Stimulated activated CD4-positive, alpha-beta T cell treated with anti-CD3 and anti-CD28 coated beads, Interleukin-12 subunit alpha, Interleukin-12 subunit beta, amount 100 ng/mL, for 48 hours (primary cell): ENCODE results near the gene PCDHGA2.
"Not testable (repeated sequence)": the region's sequence is repeated elsewhere in the genome, so short reads cannot be mapped to it uniquely, and the experiment has no call there.

Source experiments
- DNase-seq, 3 donors: peaks; one replicate each; pipeline ENCODE4 v3.0.0-alpha.2; 2020; ENCODE audit warnings: low read depth in 2 of 3, low spot score in 1 of 3

The PCDHGA2 gene

DNA sequence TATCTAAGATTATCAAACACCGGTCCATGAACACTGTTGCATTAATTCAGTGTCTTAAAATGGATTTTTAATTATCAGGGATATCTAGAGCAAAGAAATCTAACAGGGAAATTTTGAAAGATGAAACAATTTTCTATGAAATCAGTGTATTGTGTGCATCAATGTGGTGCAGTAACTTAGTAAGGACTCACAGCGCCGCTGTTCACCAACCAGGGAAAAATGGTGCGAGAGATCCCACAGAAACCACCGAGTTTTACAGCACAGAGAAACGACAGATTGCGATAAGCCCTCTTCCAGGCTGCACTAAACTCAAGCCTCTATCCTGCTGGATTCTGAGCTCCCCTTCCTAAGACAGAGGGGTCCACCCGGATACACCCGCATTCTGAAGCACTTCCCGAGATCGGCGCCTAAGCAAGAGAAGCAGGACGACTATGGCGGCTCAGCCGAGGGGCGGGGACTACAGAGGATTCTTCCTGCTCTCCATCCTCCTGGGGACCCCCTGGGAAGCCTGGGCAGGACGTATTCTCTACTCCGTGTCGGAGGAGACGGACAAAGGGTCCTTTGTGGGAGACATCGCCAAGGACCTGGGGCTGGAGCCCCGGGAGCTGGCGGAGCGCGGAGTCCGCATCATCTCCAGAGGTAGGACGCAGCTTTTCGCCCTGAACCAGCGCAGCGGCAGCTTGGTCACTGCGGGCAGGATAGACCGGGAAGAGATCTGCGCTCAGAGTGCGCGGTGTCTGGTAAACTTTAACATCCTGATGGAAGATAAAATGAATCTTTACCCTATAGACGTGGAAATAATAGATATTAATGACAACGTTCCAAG is 44.1 kb downstream of the PCDHGA2 start, which contains the start of gene PCDHGA7:
PCDHGA7 (plus strand) TSS at position 274 of the 826 bp plus-strand sequence; CDS start at position 432, 158 bp downstream.
- no peak for DNase-seq

DNA sequence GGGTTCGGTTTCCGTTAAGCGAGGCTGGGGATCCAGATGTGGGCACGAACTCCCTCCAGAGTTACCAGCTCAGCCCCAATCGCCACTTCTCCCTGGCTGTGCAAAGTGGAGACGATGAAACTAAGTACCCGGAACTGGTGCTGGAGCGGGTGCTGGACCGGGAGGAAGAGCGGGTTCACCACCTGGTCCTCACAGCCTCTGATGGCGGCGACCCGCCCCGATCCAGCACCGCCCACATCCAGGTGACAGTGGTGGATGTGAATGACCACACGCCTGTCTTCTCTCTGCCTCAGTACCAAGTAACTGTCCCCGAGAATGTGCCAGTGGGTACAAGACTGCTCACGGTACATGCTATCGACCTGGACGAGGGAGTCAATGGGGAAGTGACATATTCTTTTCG is 44.8 kb downstream of the PCDHGA2 start:
- no peak for DNase-seq

DNA sequence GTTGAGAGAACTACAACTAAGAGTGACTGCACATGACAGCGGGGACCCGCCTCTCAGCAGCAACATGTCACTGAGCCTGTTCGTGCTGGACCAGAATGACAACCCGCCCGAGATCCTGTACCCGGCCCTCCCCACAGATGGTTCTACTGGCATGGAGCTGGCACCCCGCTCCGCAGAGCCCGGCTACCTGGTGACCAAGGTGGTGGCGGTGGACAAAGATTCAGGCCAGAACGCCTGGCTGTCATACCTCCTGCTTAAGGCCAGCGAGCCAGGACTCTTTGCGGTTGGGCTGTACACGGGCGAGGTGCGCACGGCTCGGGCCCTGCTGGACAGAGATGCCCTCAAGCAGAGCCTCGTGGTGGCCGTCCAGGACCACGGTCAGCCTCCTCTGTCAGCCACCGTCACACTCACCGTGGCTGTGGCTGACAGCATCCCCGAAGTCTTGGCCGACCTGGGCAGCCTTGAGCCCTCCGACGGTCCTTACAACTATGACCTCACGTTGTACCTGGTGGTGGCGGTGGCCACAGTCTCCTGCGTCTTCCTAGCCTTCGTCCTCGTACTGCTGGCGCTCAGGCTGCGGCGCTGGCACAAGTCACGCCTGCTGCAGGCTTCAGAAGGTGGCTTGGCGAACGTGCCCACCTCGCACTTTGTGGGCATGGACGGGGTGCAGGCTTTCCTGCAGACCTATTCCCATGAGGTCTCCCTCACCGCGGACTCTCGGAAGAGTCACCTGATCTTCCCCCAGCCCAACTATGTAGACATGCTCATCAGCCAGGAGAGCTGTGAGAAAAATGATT is 46.1 kb downstream of the PCDHGA2 start:
- DNase-seq, result no peak

DNA sequence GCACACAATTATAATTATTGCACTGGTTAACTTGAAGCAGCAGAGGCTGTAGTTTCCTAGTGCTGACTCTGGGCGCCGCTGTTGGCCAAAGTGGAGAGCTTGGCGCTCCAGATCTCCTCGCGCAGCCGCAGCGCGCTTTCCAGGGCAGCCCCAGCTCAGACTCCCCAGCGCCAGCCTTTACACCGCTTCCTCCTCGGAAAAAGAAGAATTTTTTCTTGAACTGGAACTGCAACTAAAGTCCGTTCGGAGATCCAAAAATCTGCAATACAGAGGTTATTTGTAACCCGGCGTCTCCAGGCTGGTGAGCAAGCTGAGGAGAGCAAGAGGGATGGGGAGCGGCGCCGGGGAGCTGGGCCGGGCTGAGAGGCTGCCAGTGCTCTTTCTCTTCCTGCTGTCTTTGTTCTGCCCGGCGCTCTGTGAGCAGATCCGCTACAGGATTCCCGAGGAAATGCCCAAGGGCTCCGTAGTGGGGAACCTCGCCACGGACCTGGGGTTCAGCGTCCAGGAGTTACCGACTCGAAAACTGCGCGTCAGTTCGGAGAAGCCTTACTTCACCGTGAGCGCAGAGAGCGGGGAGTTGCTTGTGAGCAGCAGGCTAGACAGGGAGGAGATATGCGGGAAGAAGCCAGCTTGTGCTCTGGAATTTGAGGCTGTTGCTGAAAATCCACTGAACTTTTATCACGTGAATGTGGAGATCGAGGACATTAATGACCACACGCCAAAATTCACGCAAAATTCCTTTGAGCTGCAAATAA is 49.2 kb downstream of the PCDHGA2 start, which contains the start of gene PCDHGB4:
PCDHGB4 (plus strand) TSS at position 142 of the 755 bp plus-strand sequence; CDS start at position 329, 187 bp downstream.
- not testable (repeated sequence) for DNase-seq

DNA sequence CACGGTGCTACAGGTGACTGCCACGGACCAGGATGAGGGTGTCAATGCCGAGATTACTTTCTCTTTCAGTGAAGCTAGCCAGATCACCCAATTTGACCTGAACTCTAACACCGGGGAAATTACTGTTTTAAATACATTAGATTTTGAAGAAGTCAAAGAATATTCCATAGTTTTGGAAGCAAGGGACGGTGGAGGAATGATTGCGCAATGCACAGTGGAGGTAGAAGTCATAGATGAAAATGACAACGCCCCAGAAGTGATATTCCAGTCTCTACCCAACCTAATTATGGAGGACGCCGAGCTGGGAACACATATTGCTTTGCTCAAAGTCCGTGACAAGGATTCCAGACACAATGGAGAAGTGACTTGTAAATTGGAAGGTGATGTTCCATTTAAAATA is 50.1 kb downstream of the PCDHGA2 start:
- DNase-seq, result no peak

DNA sequence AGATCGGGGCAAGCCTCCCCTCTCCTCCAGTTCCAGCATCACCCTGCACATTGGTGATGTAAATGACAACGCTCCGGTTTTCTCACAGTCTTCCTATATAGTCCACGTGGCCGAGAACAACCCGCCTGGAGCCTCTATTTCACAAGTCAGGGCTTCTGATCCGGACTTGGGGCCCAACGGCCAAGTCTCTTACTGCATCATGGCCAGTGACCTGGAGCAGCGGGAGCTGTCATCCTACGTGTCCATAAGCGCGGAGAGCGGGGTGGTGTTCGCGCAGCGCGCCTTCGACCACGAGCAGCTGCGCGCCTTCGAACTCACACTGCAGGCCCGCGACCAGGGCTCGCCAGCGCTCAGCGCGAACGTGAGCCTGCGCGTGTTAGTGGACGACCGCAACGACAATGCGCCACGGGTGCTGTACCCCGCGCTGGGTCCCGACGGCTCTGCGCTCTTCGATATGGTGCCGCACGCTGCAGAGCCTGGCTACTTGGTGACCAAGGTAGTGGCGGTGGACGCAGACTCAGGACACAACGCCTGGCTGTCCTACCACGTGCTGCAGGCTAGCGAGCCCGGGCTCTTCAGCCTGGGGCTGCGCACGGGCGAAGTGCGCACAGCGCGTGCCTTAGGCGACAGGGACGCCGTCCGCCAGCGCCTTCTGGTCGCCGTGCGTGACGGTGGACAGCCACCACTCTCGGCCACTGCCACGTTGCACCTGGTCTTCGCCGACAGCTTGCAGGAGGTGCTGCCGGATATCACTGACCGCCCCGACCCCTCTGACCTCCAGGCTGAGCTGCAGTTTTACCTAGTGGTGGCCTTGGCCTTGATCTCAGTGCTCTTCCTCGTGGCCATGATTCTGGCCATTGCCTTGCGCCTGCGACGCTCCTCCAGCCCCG is 50.8 kb downstream of the PCDHGA2 start:
- no peak for DNase-seq

DNA sequence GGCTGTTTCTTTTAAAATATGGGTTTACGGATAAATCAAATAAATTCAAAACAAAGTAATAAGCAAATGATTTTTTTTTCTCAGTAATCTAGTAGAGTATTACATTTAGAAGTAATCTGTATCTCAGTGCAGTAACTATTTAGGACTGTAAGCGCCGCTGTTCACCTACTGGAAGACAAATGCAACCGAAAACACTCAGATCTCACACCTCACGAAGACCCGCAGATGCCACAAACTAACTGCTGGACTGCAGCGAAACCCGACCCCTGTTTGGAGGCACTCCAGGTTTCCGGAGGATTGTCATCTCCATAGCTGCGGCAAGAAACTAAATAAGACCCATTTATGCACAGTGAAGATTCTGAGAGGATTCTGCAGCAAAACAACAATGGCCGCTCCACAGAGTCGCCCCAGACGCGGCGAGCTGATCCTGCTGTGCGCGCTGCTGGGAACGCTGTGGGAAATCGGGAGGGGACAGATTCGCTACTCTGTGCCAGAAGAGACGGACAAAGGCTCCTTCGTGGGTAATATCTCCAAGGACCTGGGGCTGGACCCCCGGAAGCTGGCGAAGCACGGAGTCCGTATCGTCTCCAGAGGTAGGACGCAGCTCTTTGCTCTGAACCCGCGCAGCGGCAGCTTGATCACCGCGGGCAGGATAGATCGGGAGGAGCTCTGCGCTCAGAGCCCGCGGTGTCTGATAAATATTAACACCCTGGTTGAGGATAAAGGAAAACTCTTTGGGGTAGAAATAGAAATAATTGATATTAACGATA is 54.1 kb downstream of the PCDHGA2 start, which contains the start of gene PCDHGA8:
PCDHGA8 (plus strand) TSS at position 205 of the 770 bp plus-strand sequence; CDS start at position 386, 181 bp downstream.
- DNase-seq, result no peak
